Measurements from ENCODE around the gene CBX4. TPM values are rescaled to one million over a fixed set of nuclear protein-coding genes. Genes with fewer than 3 reads are reported as not detected.
"Not testable (repeated sequence)": the region's sequence is repeated elsewhere in the genome, so short reads cannot be mapped to it uniquely, and the experiment has no call there.

Gene CBX4
- total and polyA plus RNA-seq, 5 donors, result 19.8 to 32.6 (median 29.5) TPM

DNA sequence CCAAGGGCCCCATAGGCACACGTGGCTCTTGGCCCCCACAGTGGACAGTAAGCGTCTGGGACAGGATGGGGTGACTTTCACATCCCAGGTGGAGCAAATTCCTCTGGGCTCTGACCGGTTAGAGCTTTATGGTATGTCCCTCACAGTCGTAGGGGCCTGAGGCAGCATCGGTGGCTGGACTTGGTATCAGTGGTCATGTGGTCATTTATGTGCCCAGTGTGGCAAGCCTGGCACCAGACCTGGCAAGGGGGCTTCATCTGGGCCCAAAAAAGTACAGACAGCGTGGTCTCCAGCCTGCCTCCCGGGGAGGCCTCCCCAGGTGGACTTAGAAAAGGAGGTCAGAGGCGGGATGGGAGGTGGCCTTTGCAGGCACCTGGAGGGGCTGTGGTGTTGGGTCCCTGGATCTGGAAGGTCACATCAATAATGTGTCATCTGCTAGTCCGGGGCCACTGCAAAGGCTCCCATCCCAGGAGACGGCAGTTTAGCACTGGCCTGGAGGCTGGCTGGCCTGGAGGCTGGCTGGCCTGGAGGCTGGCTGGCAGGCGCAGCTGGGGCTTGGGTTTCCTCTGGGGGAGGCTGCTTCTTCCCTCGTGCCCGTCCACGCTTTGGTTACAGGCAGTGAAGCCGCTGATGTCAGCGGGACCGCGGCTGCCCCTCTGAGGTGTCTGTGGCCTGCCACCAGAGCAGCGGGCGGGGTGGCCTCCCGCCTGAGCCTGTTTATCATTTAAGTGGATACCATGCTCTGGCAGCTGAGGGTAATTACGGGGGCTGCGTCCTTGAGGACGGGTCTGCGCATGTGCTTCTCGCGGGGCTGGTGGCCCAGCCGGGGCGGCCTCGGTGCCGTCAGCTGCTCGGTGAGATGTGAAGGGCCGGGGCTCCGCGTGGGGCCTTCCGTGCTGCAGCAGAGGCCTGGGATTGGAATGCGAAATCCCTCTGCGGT, 20.7 kb upstream of the CBX4 start:
- Histone ChIP-seq H3K4me3 (ENCODE audit: low read length) (no peak overlapping the region), H3K4me1 (ENCODE audit: control insufficient read depth, insufficient read depth, low read length) (no peaks in the 10 kb centered on the region), H3K27ac (ENCODE audit: low read length) (no peak overlapping the region), H3K27me3 (ENCODE audit: control insufficient read depth, insufficient read depth) (no peaks in the 10 kb centered on the region), H3K9me3 (ENCODE audit: control insufficient read depth, low read length) (no peaks in the 10 kb centered on the region)
- intact Hi-C loops (cut with DNase I), result loop anchor here in 1 of 4 donors (5.0 kb wide), 1 partner anchor 57 kb away; no protein-coding TSS in a partner anchor
- ATAC-seq (no peak), DNase-seq (peak in 1 of 3 donors; percentile 47)
- WGBS, result 73% methylated on average over 38 of the region's 38 CpGs

DNA sequence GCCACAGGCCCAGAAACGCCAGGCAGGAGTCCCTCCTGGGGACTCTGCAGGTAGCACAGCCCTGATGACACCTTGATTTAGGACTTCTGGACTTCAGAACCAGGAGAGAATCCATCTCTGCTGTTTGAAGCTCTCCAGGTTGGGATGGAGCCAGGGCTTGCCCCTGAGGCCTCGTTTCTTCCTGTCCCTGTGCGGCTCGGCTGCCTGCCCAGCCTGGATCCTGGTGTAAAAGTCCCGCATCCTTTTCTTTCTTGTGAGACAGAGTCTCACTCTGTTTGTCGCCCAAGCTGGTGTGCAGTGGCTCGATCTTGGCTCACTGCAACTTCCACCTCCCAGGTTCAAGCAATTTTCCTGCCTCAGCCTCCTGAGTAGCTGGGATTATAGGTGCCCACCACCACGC, 17.9 kb upstream of the CBX4 start:
- no peaks in the 10 kb centered on the region for H3K4me1 ChIP-seq (ENCODE audit: control insufficient read depth, insufficient read depth, low read length)
- DNase-seq (peak in 1 of 3 donors; percentile 43), ATAC-seq (no peak)
- intact Hi-C loops (cut with DNase I), result loop anchor here in 1 of 4 donors (5.0 kb wide), 1 partner anchor 60 kb away; no protein-coding TSS in a partner anchor
- H3K27me3 ChIP-seq (ENCODE audit: control insufficient read depth, insufficient read depth), result no peaks in the 10 kb centered on the region
- 72% methylated on average over 8 of the region's 8 CpGs for WGBS
- no peak overlapping the region for H3K27ac ChIP-seq (ENCODE audit: low read length)
- H3K4me3 ChIP-seq (ENCODE audit: low read length), result no peak overlapping the region
- no peaks in the 10 kb centered on the region for H3K9me3 ChIP-seq (ENCODE audit: control insufficient read depth, low read length)

DNA sequence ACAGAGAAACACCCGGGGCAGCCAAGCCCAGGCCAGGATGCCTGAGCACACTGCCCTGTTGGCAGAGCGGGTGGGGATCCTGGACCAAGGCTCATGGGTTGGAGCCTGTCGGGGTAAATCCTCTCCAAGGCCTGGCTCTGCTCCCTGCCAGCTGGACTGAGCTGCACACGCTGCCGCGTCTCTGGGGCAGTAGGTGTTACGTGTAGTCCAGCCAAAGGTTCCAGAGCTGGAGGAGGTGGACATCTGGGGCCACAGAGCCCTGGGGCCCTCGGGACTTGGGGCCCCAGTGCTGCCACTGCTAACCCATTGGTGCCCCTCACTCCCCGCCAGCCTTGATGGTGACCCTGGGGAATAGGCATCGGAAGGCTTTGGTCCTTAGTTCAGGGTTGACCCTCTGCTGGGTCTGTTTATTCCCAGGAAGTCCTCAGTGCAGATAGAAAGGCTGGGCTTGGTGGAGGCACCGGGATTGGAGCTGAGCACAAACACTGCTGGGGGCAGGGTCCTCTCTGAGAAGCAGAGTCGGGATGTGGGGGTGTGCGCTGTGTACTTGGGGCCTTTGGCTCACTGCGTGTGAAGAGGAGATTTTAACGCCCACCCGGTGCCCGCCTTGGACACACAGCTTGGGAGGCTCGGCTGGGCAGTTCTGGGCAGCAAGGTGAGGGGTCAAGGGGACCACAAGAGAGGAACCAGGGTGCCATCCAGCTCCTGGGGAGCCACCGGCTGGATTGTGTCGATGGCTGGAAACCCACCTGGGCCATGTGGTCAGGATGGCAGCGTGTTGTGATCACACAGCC, 16.3 kb upstream of the CBX4 start:
- DNase-seq, result peak in 1 of 3 donors; percentile 52
- peak in 1 of 2 donors; percentile 9 for ATAC-seq
- 84% methylated on average over 21 of the region's 21 CpGs for WGBS
- Histone ChIP-seq H3K4me3 (ENCODE audit: low read length) (no peak overlapping the region), H3K9me3 (ENCODE audit: control insufficient read depth, low read length) (no peaks in the 10 kb centered on the region), H3K4me1 (ENCODE audit: control insufficient read depth, insufficient read depth, low read length) (no peaks in the 10 kb centered on the region), H3K27me3 (ENCODE audit: control insufficient read depth, insufficient read depth) (no peaks in the 10 kb centered on the region), H3K27ac (ENCODE audit: low read length) (no peak overlapping the region)
- intact Hi-C loops (cut with DNase I), result loop anchor here in 1 of 4 donors (5.0 kb wide), 1 partner anchor 62 kb away; no protein-coding TSS in a partner anchor

DNA sequence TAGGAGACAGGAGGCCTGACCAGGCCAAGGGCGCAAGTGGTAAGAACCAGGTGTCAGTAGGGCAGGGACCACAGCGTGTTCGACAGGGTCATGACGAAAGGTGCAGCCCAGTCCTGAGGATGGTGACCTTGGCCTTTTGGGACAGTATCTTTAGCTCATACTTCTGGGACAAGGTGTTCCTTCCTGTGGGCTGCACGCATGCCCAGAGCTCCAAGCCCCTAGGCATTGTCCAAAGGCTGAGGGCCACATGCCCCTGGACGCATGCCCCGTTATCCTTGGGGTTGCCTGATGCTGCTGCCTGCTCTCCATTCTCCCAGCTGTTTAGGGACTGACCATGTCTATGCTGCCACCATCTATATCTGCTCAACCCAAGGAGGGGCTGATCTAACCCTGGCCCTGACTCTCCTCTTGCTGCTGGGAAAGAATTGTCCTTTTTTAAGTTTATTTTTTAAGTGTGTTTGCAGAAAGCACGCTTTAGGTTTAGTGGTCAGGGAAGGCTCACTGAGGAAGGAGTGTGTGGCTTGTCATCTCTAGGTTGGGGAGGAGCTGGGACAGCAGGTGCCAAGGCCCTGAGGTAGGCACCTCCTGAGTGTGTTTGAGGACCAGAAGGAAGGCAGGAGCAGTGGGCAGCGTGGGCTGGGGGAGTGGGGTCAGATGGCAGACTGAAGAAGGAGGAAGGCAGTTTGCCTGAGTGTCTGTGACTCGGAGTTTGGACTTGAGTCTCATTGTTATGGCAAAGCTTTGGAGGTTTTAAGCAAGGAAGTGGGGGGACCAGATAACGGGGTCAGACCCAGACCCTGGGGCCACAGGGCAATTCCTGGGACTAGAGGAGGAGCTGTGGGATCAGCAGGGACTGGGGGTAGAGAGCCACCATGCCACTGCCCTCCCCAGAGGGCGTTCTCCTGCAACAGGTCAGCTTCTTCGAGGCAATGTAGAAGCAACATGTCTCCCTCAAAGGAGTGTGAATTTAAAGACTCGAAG, 15.1 kb upstream of the CBX4 start:
- Histone ChIP-seq H3K9me3 (ENCODE audit: control insufficient read depth, low read length) (no peaks in the 10 kb centered on the region), H3K27ac (ENCODE audit: low read length) (no peak overlapping the region), H3K27me3 (ENCODE audit: control insufficient read depth, insufficient read depth) (no peaks in the 10 kb centered on the region), H3K4me3 (ENCODE audit: low read length) (no peak overlapping the region), H3K4me1 (ENCODE audit: control insufficient read depth, insufficient read depth, low read length) (no peaks in the 10 kb centered on the region)
- intact Hi-C loops (cut with DNase I), result loop anchor here in 1 of 4 donors (5.0 kb wide), 1 partner anchor 63 kb away; no protein-coding TSS in a partner anchor
- no peak for ATAC-seq
- WGBS, result 80% methylated on average over 14 of the region's 14 CpGs
- peak in 2 of 3 donors; percentile 6 to 9 for DNase-seq

DNA sequence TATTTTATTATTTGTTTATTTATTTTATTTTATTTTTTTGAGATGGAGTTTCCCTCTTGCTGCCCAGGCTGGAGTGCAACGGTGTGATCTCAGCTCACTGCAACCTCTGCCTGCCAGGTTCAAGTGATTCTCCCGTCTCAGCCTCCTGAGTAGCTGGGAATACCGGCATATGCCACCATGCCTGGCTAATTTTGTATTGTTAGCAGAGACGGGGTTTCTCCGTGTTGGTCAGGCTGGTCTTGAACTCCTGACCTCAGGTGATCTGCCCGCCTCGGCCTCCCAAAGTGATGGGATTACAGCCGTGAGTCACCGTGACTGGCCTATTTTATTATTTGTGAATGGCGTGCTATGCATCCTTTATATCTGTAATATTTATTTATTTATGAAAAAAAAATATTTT, 13.9 kb upstream of the CBX4 start:
- H3K27me3 ChIP-seq (ENCODE audit: control insufficient read depth, insufficient read depth); H3K4me3 ChIP-seq (ENCODE audit: low read length); H3K4me1 ChIP-seq (ENCODE audit: control insufficient read depth, insufficient read depth, low read length); ATAC-seq; H3K27ac ChIP-seq (ENCODE audit: low read length); intact Hi-C loops (cut with DNase I); H3K9me3 ChIP-seq (ENCODE audit: control insufficient read depth, low read length): not testable (repeated sequence)
- 89% methylated on average over 10 of the region's 10 CpGs for WGBS
- peak in 1 of 3 donors; percentile 16 for DNase-seq

DNA sequence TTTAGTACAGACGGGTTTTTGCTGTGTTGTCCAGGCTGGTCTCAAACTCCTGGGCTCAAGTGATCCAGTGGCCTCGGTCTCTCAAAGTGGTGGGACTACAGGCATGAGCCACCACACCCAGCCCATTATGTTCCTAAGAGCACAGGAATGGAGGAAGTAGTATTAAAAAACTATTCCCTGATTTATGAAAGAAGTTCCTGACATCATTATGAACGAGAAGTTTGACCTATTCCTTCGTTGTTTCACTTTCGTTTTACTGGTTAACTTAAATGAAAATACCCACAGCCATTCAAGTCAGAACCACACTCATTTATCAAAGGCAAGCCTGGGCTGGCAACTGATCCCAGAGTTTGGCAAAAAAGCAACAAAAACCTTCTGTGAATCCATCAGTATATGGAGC, 13.5 kb upstream of the CBX4 start:
- ATAC-seq (no peak), DNase-seq (no peak)
- Histone ChIP-seq H3K4me1 (ENCODE audit: control insufficient read depth, insufficient read depth, low read length) (no peaks in the 10 kb centered on the region), H3K27ac (ENCODE audit: low read length) (no peak overlapping the region), H3K4me3 (ENCODE audit: low read length) (peak overlapping the region; percentile 16), H3K9me3 (ENCODE audit: control insufficient read depth, low read length) (no peaks in the 10 kb centered on the region), H3K27me3 (ENCODE audit: control insufficient read depth, insufficient read depth) (no peaks in the 10 kb centered on the region)
- intact Hi-C loops (cut with DNase I), result no loop called here
- 35% methylated on average over 5 of the region's 5 CpGs for WGBS

DNA sequence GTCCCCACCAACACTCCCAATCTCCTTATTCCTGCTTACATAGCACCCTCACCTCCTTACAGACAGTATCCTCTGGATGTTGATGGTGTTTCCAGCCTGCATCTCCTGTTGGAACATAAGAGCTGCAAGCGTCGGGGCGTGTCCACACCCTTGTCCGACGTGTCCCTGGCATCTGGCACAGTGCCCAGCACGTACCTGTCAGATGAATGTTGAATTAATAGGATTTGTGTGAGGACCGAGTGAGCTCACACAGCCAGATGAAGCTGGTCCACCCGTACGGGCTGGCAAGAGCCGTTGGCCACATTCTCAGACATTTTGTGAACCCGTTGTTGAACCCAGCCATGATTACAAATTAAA, 12.2 kb upstream of the CBX4 start:
- ATAC-seq (no peak), DNase-seq (peak in 1 of 3 donors; percentile 18)
- H3K9me3 ChIP-seq (ENCODE audit: control insufficient read depth, low read length), result no peaks in the 10 kb centered on the region
- no peaks in the 10 kb centered on the region for H3K27me3 ChIP-seq (ENCODE audit: control insufficient read depth, insufficient read depth)
- H3K27ac ChIP-seq (ENCODE audit: low read length), result no peak overlapping the region
- no peak overlapping the region for H3K4me3 ChIP-seq (ENCODE audit: low read length)
- H3K4me1 ChIP-seq (ENCODE audit: control insufficient read depth, insufficient read depth, low read length), result no peaks in the 10 kb centered on the region
- WGBS, result 85% methylated on average over 11 of the region's 11 CpGs
- intact Hi-C loops (cut with DNase I), result no loop called here

DNA sequence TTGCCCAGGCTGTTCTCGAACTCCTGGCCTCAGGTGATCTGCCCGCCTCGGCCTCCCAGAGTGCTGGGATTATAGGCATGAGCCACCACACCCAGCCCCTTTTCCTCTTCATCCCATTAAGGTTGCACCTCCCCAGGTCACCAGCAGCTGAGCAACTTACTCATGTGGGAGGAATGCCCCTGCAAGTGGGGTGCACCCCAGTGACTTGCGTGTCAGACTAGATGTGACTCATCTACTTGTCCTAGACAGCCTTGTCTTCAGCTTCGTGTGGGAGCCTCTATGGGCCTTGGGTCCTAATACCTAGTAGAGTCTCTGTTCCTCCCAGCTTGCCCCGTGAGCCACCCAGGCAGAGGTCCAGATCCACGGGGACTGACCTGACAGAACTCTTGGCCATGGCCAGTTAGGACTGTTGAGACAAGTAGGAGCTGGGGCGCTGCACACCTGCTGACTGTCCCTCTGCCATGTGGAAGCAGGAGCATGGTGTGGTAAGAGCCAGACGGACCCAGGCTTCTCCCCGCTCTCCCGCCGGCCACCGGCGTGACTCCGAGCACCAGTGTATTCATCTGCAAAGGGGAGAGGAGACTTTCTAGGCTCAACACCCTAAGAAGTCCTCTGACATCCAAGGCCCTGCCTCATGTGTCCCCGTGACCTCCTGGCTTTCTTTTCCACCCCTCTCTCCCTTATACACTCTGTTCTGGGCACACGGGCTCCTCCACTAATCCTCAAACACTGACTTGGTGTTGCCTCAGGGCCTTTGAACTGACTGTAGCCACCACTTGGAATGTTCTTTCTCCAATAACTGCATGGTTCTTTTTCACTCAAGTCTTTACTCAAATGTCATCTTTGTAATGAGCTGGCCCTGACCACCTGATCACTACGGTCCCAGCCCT, 11.6 kb upstream of the CBX4 start:
- H3K27ac ChIP-seq (ENCODE audit: low read length), result no peak overlapping the region
- no peak overlapping the region for H3K4me3 ChIP-seq (ENCODE audit: low read length)
- 94% methylated on average over 18 of the region's 18 CpGs for WGBS
- no peaks in the 10 kb centered on the region for H3K27me3 ChIP-seq (ENCODE audit: control insufficient read depth, insufficient read depth)
- no peaks in the 10 kb centered on the region for H3K4me1 ChIP-seq (ENCODE audit: control insufficient read depth, insufficient read depth, low read length)
- no peak for ATAC-seq
- H3K9me3 ChIP-seq (ENCODE audit: control insufficient read depth, low read length), result no peaks in the 10 kb centered on the region
- intact Hi-C loops (cut with DNase I), result no loop called here
- DNase-seq, result peak in 1 of 3 donors; percentile 31

DNA sequence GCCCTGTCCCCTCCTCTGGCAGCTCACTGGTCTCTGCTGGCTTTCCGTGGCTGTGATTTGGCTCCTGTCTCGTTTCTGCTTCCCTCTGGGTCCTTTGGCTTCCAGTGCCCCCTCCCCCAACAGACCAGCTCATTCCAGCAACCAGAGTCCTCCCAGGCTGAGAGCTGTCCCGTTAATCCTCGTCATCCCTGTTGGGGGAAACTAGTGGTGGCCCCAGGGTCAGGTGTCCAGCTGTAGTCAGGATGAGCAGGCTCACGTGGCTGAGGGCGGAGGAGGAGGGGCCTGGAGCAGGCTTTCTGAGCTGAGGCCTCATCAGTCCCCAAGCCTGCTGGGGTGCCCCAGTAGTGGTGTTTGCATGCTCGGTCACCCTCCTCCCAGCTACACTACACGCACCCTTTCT, 10.7 kb upstream of the CBX4 start:
- intact Hi-C loops (cut with DNase I), result no loop called here
- ATAC-seq (no peak), DNase-seq (peak in 1 of 3 donors; percentile 9)
- H3K9me3 ChIP-seq (ENCODE audit: control insufficient read depth, low read length), result no peaks in the 10 kb centered on the region
- no peaks in the 10 kb centered on the region for H3K27me3 ChIP-seq (ENCODE audit: control insufficient read depth, insufficient read depth)
- no peak overlapping the region for H3K4me3 ChIP-seq (ENCODE audit: low read length)
- H3K4me1 ChIP-seq (ENCODE audit: control insufficient read depth, insufficient read depth, low read length), result no peaks in the 10 kb centered on the region
- H3K27ac ChIP-seq (ENCODE audit: low read length), result no peak overlapping the region
- 75% methylated on average over 8 of the region's 8 CpGs for WGBS

All from right cardiac atrium (tissue), 5 donors.